HT1080 (cell line): Measurements from ENCODE around the gene RNF180. TPM values are rescaled to one million over a fixed set of nuclear protein-coding genes. Genes with fewer than 3 reads are reported as not detected.
A peak's percentile ranks its signal among the peaks of the same experiment; 100 is the strongest.
"Not testable (repeated sequence)": the region's sequence is repeated elsewhere in the genome, so short reads cannot be mapped to it uniquely, and the experiment has no call there.

Experiments used
- DNase-seq: peaks from one replicate; pipeline ENCODE4 v3.0.0-alpha.2; 2015; ENCODE audit warnings: low read depth
- total RNA-seq: library from RNA; depleted of rRNA; stranded (reverse); fragments of >200 nt; shearing (Covaris generic); gene quantifications from 2 replicates; pipeline ENCODE4 v1.2.3, GENCODE V29; 2014

Gene RNF180
- total RNA-seq, 1 experiment from 2014 or later: 5.9 TPM

DNA sequence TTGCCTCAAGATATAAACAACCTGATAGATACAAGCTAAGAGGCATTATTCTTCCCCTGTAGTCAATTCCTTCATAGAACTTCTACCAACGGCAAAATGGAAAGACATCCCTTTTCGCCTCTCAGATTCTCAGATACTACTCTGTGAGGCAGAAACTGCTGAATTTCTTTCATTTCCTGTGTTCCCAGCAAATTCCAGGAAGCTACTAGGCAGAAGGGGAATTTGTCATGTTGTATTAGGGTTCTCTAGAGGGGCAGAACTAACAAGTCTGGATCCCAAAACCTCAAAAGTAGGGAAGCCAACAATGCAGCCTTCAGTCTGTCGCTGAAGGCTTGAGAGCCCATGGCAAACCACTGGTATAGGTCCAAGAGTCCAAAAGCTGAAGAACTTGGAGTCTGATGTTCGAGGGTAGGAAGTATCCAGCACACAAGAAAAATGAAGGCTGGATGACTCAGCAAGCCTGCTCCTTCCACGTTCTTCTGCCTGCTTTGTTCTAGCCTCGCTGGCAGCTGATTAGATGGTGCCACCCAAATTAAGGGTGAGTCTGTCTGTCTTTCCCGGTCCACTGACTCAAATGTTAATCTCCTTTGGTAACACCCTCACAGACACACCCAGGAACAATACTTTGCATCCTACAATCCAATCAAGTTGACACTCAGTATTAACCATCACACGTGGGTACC lies 15.2 kb downstream of the RNF180 start:
- peak; percentile 48 for DNase-seq

DNA sequence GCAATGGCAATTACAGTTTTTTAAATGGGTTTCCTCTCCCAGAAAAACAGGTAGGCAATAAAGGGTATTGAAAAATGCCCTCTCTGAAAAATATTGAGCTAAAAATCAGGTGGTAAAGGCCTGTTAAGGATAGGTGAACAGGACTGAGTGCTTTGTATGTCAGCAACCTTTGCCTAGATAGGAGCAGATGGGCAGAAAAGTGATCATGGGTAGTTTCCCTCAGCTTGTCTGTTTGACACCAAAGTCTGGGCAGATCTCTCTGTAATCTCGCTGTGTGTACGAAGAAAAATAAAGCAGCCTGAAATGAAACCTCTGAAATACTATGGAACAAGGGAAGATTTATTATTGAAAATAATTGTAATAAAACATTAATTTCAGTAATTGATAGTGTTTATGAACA lies 15.8 kb downstream of the RNF180 start:
- no peak for DNase-seq

DNA sequence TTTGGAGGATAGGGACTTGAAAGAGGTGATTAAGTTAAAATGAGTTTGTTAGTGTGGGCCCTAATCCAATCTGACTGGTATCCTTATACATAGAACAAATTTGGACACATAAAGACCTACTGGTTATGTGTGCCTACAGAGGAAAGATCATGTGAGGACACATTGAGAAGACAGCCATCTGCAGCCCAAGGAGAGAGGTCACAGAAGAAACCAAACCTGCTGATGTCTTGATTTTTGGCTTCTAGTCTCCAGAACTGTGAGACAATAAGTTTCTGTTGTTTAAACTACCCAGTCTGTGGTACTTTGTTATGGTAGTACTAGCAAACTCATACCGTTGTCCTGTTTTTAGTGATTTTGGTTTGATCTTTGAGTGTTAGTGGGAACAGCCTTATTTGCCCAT lies 18.3 kb downstream of the RNF180 start:
- DNase-seq: no peak

DNA sequence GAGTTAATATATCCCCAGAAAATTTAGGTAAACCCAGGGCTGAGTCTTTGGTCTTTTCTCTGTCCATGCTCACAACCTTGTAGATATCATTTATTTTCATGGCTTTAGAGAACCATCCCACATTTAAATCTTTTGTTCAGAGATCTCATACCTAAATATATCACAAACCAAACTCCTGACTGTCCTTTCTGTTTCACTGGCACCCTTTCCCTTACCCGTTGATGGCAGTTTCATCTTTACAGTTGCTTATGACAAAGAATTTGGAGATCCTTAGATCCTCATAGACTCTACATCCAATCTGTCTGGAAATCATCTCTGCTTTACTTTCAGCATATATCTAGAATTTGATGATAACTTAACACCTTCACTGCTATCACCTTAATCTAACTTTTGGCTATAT lies 19.2 kb downstream of the RNF180 start:
- DNase-seq: no peak

DNA sequence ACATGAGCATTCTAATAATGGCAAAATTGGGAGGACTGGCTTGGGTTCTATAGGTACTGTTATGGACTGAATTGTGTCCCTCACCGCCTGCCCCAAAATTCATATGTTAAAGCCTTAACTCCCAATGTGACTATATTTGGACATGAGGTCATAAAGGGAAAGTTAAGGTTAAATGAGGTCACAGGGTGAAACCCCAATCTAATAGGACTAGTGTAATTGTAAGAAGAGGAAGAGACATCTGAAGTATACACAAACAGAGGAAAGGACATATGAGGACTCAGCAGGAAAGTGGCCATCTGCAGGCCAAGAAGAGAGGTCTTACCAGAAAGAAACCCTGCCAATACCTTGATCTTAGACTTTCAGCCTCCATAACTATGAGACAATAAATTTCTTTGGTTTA lies 23.1 kb downstream of the RNF180 start:
- DNase-seq: no peak

DNA sequence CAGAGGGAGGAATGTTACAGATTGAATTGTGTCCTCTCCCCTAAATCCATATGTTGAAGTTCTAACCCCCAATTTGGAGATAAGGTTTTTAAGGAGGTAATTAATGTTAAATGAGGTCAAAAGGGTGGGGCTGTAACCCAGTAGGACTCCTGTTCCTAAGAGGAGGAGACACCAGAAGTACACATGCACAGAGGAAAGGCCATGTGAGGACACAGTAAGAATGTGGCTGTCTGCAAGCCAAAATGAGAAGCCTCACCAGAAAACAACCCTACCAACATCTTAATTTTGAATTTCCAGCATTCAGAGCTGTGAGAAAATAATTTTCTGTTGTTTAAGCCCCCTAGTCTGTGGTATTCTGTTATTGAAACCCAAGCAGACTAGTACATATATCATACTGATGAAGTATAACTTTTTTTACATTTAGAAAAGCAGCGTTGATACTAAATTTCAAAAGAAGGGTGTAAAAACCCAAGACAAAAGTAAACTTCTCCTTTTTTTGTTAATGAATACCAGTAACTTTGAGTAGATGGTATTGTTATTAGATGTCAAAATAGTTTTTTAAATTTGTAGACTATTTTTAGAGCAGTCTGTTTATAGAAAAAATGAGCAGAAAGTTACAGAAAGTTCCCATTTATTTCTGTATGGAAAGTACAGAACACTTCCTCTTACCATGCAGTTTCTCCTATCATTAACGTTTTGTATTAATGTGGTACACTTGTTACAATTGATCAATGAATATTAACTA lies 25.1 kb downstream of the RNF180 start:
- no peak for DNase-seq

DNA sequence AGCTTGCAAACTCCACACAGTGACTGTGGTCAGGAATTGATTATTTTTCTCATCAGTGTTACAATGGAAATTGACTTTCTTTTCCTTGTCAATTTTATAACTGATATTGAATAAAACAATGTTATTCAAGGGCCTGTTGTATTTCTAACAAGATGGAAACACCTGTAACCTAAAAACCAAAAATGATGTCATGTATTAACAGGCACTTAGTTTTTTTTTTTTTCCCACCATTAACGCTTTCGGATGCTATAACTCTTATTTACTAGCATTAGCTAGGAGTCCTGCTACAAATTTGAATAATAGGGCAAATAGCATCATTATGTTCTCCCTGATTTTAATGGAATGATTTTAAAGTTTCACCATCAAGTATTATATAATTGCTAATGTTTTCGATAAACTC lies 30.3 kb downstream of the RNF180 start:
- DNase-seq: no peak

DNA sequence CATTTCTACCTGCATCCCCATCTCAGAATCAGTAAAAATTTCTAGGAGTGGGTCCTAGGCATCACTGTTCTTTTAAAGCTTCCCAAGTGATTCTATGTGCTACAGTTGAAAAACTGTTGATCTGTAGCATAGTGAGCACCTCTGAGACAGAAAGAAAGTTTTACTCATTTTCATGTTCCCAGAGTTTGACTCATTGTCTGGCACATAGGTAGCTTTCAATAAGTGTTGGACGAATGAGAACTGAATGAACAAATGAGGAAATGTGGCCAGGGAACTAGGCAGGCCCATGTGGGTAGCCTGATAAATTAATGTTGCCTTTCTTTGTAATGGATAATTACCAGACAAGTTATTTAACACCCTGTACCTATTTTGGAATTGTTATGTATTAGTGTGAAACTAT lies 33.8 kb downstream of the RNF180 start:
- DNase-seq: no peak

DNA sequence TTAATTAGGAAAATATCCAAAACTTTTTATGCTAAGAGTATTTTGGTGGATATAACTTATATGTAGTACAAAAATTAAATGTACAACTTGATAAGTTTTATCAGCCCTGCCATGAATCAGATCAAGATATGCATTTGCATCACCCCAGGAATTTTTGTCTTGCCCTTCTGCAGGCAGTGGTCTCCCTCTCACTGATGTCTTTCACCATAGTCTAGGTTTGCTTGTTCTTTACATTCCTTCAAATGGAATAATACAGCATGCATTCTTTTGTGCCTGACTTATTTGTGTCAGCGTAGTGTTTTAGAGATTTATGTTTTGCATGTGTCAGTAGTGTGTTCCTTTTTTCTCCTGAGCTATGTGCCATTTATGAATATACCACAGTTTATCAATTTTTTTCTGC lies 36.4 kb downstream of the RNF180 start:
- DNase-seq: no peak

DNA sequence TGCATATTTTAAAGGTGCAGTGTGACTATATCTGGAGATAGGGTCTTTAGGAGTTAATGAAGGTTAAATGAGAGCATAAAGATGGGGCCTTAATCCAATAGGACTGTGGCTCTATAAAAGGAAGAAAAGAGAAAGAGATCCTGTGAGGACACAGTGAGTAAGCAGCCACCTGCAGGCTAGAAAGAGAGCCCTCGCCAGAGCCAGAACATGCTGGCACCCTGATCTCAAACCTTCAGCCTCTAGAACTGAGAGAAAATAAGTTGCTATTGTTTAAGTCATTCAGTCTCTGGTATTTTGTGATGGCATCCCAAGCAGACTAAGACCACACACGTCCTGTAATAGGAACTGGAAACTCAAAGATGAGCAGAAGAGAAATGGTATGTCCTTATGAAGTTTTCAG lies 41.0 kb downstream of the RNF180 start:
- DNase-seq: peak; percentile 14

DNA sequence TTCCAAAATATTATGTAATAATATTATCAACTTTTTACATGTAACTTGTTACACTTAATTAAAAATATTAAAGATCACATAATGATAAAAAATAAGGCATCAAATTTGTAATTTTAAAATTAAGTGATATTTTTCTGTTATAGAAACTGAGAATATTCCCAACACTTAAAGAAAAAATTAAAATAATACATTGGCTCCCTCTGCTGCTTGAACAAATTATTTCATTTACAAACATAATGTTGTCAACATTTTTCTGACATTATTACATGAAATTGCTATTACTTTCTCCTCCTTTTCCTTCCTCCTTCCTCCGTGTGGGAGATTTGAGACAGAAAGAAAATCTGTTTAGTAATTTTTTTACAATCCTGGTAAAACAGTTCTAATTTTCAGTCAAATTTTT lies 42.3 kb downstream of the RNF180 start:
- peak; percentile 21 for DNase-seq

DNA sequence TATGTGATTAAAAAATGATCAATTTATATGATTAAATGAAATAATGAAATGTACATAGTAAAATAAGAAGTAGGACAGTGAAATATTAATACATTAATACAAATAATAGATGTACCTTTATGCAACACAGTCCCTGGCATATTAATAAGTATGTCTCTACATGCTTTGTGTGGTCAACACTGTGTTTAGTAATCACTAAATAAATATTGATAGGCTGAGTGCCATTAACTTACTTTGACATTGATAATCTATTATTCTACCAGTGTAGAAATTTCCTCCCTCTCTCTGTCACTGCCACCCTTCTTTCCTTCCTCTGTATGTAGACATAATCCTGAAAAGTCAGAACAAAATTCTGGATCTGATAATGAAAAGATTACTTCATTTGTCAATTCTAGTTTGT lies 43.7 kb downstream of the RNF180 start:
- DNase-seq: no peak

DNA sequence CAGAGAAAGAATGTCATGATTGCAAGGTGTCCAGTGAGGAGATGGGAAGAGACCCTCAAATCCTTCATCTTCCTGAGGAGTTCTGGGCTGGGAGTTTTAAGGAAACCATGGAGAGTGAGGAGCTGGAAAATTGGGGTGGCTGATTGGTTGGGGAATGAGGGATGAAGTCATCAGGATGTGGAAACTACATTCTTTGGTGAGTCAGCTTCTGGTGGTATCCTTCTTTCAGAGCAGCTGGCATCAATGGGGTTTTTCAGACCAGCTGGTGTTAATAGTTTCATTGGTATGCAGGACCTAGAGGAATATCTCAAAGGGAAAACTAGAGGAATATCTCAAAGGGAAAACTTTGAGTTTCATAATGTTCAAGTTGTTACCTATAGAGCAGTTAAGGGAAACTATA lies 45.2 kb downstream of the RNF180 start:
- peak; percentile 94 for DNase-seq

DNA sequence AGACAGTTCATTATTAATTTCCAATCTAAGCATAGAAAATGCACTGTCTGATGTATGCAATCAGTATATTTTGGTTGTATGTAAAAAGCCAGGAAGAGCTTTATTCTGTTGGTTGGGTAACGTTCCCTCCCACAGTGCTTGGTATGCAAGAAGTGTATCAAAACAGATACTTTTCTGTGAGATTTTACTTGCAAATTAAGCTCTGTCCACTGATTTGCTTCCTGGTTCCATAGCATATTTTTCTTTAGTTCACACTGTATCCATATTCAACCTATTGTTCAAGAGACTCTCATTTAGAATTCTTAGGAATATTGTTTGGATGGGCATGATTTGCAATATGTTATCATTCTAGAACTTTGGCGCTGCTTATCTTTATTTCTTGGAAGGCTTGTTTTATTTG lies 47.4 kb downstream of the RNF180 start:
- DNase-seq: no peak

DNA sequence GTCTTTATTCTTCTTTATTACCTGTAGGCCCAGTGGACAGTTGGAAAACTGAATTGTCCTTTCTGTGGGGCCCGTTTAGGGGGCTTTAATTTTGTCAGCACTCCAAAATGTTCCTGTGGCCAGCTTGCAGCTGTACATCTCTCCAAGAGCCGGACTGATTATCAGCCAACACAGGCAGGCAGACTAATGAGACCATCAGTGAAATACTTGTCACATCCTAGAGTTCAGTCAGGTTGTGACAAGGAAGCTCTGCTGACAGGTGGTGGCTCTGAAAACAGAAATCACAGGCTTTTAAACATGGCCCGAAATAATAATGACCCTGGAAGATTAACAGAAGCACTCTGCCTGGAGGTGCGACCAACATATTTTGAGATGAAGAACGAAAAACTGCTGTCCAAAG lies 47.9 kb downstream of the RNF180 start:
- no peak for DNase-seq

DNA sequence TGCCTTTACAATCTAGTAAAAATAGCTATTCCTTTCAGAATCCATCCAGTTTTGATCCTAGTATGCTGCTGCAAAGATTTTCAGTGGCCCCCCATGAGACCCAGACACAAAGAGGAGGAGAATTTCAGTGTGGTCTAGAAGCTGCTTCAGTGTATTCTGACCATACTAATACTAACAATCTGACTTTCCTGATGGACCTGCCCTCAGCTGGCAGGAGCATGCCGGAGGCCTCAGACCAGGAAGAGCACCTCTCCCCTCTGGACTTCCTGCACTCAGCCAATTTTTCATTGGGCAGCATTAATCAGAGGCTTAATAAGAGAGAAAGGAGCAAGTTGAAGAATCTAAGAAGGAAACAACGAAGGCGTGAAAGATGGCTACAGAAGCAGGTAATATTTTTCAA lies 48.5 kb downstream of the RNF180 start:
- no peak for DNase-seq

DNA sequence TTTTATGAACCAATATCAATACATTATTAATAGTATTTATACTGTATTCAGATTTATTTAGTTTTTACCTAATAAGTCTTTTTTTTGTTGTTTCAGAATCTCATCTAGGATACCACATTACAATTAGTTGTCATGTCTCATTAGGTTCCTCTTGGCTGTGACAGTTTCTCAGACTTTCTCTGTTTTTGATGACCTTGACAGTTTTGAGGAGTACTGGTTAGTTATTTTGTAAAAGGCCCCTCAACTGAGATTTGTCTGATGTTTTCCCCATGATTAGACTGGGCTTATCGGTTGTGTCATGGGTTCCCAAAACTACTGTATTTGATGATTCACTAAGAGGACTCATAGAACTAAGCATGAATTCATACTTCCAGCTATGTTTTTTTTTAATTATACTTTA lies 56.3 kb downstream of the RNF180 start:
- no peak for DNase-seq

DNA sequence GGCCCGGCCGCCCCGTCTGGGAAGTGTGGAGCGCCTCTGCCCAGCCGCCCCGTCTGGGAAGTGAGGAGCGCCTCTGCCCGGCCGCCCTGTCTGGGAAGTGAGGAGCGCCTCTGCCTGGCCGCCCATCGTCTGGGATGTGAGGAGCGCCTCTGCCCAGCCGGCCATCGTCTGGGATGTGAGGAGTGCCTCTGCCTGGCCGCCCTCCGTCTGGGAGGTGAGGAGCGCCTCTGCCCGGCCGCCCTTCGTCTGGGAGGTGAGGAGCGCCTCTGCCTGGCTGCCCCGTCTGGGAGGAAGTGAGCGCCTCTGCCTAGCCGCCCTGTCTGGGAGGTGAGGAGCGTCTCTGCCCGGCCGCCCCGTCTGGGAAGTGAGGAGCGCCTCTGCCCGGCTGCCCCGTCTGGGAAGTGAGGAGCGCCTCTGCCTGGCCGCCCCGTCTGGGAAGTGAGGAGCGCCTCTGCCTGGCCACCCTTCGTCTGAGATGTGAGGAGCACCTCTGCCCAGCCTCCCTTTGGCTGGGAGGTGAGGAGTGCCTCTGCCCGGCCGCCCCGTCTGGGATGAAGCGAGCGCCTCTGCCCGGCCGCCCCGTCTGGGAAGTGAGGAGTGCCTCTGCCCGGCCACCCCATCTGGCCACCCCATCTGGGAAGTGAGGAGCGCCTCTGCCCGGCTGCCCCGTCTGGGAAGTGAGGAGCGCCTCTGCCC lies 59.8 kb downstream of the RNF180 start:
- DNase-seq: not testable (repeated sequence)

DNA sequence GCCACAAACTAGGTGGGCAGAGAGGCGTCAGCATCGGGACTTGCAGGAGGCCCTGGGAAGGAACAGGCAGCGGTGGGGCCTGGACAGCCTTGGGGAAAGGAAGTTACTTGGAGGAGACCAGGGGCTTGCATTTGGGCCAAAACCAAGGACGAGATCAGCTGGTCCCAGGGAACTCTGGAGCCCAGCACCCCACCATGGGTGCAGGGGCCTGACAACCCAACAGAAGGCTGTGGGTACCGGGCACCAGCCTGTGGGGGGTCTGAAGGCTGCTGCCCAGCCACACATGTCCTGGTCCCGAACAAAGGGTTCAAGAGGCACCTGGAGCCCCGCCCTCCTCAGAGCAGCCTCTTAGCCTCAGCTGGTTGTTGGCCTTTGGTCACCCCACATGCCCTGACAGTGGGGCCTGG lies 61.5 kb downstream of the RNF180 start:
- DNase-seq: not testable (repeated sequence)

DNA sequence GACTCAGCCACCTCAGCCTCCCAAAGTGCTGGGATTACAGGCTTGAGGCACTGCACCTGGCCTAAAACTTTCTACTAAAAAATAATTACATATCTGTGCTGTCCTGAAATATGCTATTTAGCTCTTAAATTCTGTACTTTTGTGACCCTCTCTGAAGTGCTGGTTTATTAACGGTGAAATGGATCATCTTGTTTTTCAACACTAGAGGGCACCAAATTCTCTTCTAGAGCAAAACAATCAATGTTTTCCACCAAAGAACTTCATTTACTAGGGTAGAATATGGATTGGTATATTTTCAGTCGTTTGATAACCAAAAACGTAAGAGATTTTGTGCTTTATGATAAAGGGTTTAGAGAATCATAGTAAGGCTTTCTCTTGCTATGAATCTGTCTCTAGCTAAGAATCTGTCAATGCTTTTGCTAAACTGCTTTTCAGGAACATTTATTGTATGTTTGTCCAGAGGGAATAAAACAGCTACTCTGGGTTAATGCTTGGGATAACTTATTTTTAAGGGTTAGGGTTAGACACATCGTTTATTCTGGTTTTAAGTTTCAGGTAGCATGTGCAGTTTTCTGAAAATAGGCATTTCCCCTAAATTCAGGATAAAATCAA lies 63.6 kb downstream of the RNF180 start:
- peak; percentile 25 for DNase-seq

DNA sequence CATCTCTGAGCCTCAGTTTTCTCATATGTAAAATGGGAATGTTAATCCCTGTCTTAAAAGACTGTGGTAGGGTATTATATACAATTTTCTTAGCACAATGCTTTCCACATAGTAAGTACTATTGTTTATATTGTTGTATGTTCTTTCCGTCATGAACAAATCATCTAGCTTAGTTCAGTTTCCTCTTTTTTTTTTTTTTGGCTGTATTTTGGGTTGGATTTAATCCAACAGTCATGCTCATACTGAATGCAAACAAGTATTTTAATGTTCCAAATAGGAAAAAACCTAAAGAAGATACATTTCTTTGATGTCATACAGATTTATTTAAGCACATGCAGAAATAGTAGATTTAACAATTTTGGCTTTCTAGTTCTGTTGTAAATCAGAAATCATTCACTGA lies 95.1 kb downstream of the RNF180 start:
- DNase-seq: no peak

DNA sequence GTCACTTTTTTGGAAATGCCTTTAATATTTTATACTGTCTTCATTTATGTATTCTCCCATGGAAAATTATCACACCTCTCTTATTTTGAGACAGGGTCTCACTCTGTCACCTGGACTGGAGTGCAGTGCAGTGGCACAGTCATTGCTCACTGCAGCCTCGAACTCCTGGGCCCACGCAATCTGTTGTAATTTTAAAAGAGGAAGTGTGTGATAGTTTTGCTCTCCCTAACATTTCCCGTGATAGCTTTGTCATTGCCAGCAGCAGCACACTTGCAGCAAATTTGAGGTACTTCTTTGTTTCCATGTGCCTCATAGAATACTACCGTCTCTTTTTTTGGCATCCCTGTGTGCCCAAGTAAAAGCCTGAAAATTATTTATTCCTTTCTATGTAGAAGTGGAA lies 103.5 kb downstream of the RNF180 start:
- no peak for DNase-seq
